ENCODE results near the gene POLR2E. TPM values are rescaled to one million over a fixed set of nuclear protein-coding genes. Genes with fewer than 3 reads are reported as not detected.
A peak's percentile ranks its signal among the peaks of the same experiment; 100 is the strongest.

Gene POLR2E
- total RNA-seq, 2 experiments from 2014 or later: 45.8 to 49.0 TPM

- no peaks in the 10 kb centered on the region for H3K9me3 Mint-ChIP-seq
- peak overlapping the region; percentile 98 for H3K27ac Mint-ChIP-seq
- POLR2A ChIA-PET: interaction anchor here (0.9 to 21.0 kb wide), 18 partner anchors 1 to 201 kb away, joined by 3 to 1253 read pairs (median 8); partner anchors contain the start of genes ABCA7, ARHGAP45, CIRBP and CNN2
- H3K4me1 ChIP-seq (ENCODE audit: insufficient read depth, low read length): peaks cover 89% of the 10 kb centered on the region
- no peak for ATAC-seq (ENCODE audit: poor library complexity)
- H3K4me3 Mint-ChIP-seq: peak overlapping the region; percentile 67
- H3K9me3 ChIP-seq (ENCODE audit: control insufficient read depth in 1 of 2, insufficient read depth in 1 of 2, low read length in 2 of 2): no peaks in the 10 kb centered on the region
- CTCF ChIA-PET: interaction anchor here (0.9 to 2.4 kb wide), 4 partner anchors 9 to 170 kb away, joined by 3 to 18 read pairs (median 6); partner anchors contain the start of genes RNU6-2 and TMEM259
- H3K4me3 ChIP-seq (ENCODE audit: low read length): peak overlapping the region; percentile 23
- H3K27me3 Mint-ChIP-seq: peaks cover 4% of the 10 kb centered on the region
- TF ChIP-seq CTCF (IDR thresholded peaks at IDR 0.05): no peak
- peaks cover 57% of the 10 kb centered on the region for H3K4me1 Mint-ChIP-seq (ENCODE audit: low read depth)
- no peaks in the 10 kb centered on the region for H3K27me3 ChIP-seq (ENCODE audit: control insufficient read depth in 1 of 2, insufficient read depth in 2 of 2, low read length in 2 of 2)
- DNase-seq: peak in 3 of 14 experiments; percentile 14 to 54 (median 46)
- peaks cover 73% of the 10 kb centered on the region for H3K36me3 ChIP-seq (ENCODE audit: insufficient read depth, low read length)
- H3K36me3 Mint-ChIP-seq (ENCODE audit: low read depth): peaks cover 77% of the 10 kb centered on the region
- peak overlapping the region in 1 of 2 donors; percentile 74 for H3K27ac ChIP-seq (ENCODE audit: low read depth in 1 of 2, low read length in 2 of 2)
- intact Hi-C loops (cut with DNase I, micrococcal nuclease): no loop called here
Measured at GRCh38 chr19:1073956-1074517, 21.1 kb downstream of the POLR2E start.

DNA sequence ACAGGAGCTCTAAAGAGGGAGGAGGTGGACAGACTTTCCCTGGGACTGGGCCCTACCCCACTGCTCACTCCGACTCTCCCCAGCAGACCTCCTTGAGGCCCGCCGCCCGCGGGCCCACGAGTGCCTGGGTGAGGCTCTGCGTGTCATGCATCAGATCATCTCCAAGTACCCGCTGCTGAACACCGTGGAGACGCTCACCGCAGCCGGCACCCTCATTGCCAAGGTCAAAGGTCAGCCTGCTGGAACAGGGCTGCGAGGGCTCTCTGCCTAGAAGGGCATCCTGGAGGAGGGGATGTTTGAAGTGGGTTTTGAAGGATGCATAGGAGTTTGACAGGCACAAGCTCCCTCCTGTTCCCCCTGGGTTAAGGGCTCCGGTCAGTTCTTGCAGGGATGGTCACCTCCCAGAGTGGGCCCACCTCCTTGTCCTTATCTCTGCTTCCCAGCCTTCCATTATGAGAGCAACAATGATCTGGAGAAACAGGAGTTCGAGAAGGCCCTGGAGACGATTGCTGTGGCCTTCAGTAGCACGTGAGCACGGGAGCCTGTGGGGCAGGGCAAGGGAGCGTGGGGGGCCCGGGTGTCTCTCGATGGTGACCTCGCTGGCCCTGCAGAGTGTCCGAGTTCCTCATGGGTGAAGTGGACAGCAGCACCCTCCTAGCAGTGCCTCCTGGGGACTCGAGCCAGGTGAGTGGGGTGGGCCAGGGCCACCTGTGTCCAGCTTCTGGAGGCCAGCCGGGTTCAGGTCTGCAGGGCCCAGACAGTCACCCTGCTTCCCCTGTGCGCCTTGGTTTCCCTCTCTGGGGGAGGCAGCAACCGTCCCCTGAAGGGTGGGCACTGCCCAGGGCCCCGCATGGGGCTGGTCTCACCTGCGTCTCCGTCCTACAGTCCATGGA is 21.9 kb downstream of the POLR2E start:
- Mint-ChIP-seq H3K27ac (peak overlapping the region; percentile 98), H3K9me3 (no peaks in the 10 kb centered on the region), H3K4me1 (ENCODE audit: low read depth) (peaks cover 63% of the 10 kb centered on the region), H3K36me3 (ENCODE audit: low read depth) (peaks cover 78% of the 10 kb centered on the region), H3K4me3 (peak overlapping the region; percentile 86), H3K27me3 (peaks cover 4% of the 10 kb centered on the region)
- H3K9me3 ChIP-seq (ENCODE audit: control insufficient read depth in 1 of 2, insufficient read depth in 1 of 2, low read length in 2 of 2): no peaks in the 10 kb centered on the region
- no peak for ATAC-seq (ENCODE audit: poor library complexity)
- peaks cover 91% of the 10 kb centered on the region for H3K4me1 ChIP-seq (ENCODE audit: insufficient read depth, low read length)
- no peak overlapping the region for H3K4me3 ChIP-seq (ENCODE audit: low read length)
- peak in 2 of 14 experiments; percentile 26 to 58 for DNase-seq
- peaks cover 80% of the 10 kb centered on the region for H3K36me3 ChIP-seq (ENCODE audit: insufficient read depth, low read length)
- ChIA-PET CTCF (no interaction called here), POLR2A (interaction anchor here (0.7 to 21.0 kb wide), 10 partner anchors 1 to 202 kb away, joined by 3 to 1253 read pairs (median 10); partner anchors contain the start of genes ABCA7, ARHGAP45, CIRBP and CNN2)
- no peaks in the 10 kb centered on the region for H3K27me3 ChIP-seq (ENCODE audit: control insufficient read depth in 1 of 2, insufficient read depth in 2 of 2, low read length in 2 of 2)
- intact Hi-C loops (cut with DNase I, micrococcal nuclease): no loop called here
- TF ChIP-seq CTCF (IDR thresholded peaks at IDR 0.05): no peak
- H3K27ac ChIP-seq (ENCODE audit: low read depth in 1 of 2, low read length in 2 of 2): peak overlapping the region in 1 of 2 donors; percentile 74

DNA sequence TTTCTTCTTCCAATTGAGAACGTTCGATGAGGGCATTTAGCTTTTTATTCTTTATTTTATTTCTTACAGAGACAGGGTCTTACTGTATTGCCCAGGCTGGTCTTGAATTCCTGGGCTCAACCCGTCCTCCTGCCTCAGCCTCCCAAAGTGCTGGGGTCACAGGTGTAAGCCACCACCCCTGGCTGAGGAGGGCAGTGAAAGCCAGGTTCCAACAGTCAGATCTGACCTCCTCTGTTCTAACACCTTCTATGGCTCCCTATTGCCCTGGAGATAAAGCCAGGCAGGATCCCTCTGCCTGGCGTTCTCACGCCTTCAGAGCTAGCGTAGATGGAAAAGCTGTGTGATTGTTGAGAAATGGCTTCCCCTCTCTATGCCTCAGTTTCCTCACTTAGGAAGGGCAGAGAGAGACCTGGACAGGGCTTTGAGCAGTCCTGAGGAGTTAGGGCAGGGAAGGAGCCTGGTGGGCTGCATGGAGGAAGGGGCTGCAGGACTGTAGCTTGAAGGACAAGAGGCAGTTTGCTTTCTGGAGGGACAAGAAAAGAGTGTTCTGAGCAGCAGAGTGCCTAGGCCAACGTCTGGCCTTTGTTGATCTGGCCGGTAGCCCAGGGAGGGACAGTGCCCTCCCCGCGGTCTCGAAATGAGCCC is 22.7 kb downstream of the POLR2E start:
- Mint-ChIP-seq H3K27ac (peak overlapping the region; percentile 98), H3K9me3 (no peaks in the 10 kb centered on the region), H3K4me3 (peak overlapping the region; percentile 86), H3K36me3 (ENCODE audit: low read depth) (peaks cover 78% of the 10 kb centered on the region), H3K4me1 (ENCODE audit: low read depth) (peaks cover 63% of the 10 kb centered on the region), H3K27me3 (peaks cover 4% of the 10 kb centered on the region)
- H3K4me1 ChIP-seq (ENCODE audit: insufficient read depth, low read length): peaks cover 88% of the 10 kb centered on the region
- no peaks in the 10 kb centered on the region for H3K27me3 ChIP-seq (ENCODE audit: control insufficient read depth in 1 of 2, insufficient read depth in 2 of 2, low read length in 2 of 2)
- peak overlapping the region; percentile 49 to 74 for H3K27ac ChIP-seq (ENCODE audit: low read depth in 1 of 2, low read length in 2 of 2)
- H3K36me3 ChIP-seq (ENCODE audit: insufficient read depth, low read length): peaks cover 78% of the 10 kb centered on the region
- intact Hi-C loops (cut with DNase I, micrococcal nuclease): no loop called here
- no peaks in the 10 kb centered on the region for H3K9me3 ChIP-seq (ENCODE audit: control insufficient read depth in 1 of 2, insufficient read depth in 1 of 2, low read length in 2 of 2)
- H3K4me3 ChIP-seq (ENCODE audit: low read length): no peak overlapping the region
- ChIA-PET CTCF (no interaction called here), POLR2A (interaction anchor here (0.7 to 21.0 kb wide), 8 partner anchors 0 to 203 kb away, joined by 3 to 1253 read pairs (median 5); partner anchors contain the start of genes ABCA7, ARHGAP45, CIRBP and FAM174C)
- DNase-seq (no peak), ATAC-seq (ENCODE audit: poor library complexity) (no peak)
- no peak for TF ChIP-seq CTCF (IDR thresholded peaks at IDR 0.05)

All from CD4-positive, alpha-beta T cell (primary cell).